Vagina (tissue), 2 donors: ENCODE results near the gene R3HDM2. TPM values are rescaled to one million over a fixed set of nuclear protein-coding genes. Genes with fewer than 3 reads are reported as not detected.

Experiments
- DNase-seq, 2 donors: peaks; one replicate each; pipeline ENCODE4 v3.0.0-alpha.2; 2017; ENCODE audit errors: extremely low spot score in 2 of 2
- H3K27ac ChIP-seq: fragments of 200-600 bp; sonication (generic); one replicate; pipeline ENCODE4 v1.5.1; 2019
- H3K27me3 ChIP-seq: fragments of 200-600 bp; sonication (generic); one replicate; pipeline ENCODE4 v1.5.1; 2019
- H3K36me3 ChIP-seq, 2 donors: fragments of 200-600 bp; sonication (generic); one replicate each; pipeline ENCODE4 v1.5.1; 2017 to 2019
- H3K4me1 ChIP-seq: fragments of 200-600 bp; sonication (generic); one replicate; pipeline ENCODE4 v1.5.1; 2019
- H3K4me3 ChIP-seq, 2 donors: fragments of 200-600 bp; sonication (generic); 1 replicate in 1 of 2; 2 replicates in 1 of 2; pipeline ENCODE4 v1.5.1; 2016 to 2019
- H3K9me3 ChIP-seq: fragments of 200-600 bp; sonication (generic); one replicate; pipeline ENCODE4 v1.5.1; 2019
- CTCF ChIP-seq, 3 experiments: fragments of 450-650 bp in 2 of 3; fragments of 200-600 bp in 1 of 3; sonication (generic) in 1 of 3; IDR thresholded peaks; one replicate each; pipeline ENCODE4 v1.5.1; 2017 to 2019; ENCODE audit warnings: antibody characterized with exemption in 3 of 3, mild to moderate bottlenecking in 2 of 3, moderate library complexity in 2 of 3
- POLR2A ChIP-seq, 2 donors: fragments of 450-650 bp; IDR thresholded peaks; one replicate each; pipeline ENCODE4 v1.6.1; 2017; ENCODE audit warnings: antibody characterized with exemption in 2 of 2, mild to moderate bottlenecking in 2 of 2, moderate library complexity in 2 of 2
- POLR2AphosphoS5 ChIP-seq, 2 donors: sonication (generic); formaldehyde crosslinking; IDR thresholded peaks; one replicate each; pipeline ENCODE4 v1.9.0; 2017; ENCODE audit warnings: antibody characterized with exemption in 2 of 2, mild to moderate bottlenecking in 2 of 2, low read depth in 1 of 2; ENCODE audit not compliant: insufficient read depth in 1 of 2
- intact Hi-C: fragments of 100-400 bp; cut with DNase I; formaldehyde crosslinking; loops from one replicate; pipeline ENCODE4 v1.15.1; 2023
- total RNA-seq: library from RNA; depleted of rRNA; stranded (reverse); fragments of >200 nt; gene quantifications from one replicate; pipeline ENCODE4 v1.2.3, GENCODE V29; 2016

The R3HDM2 gene
- total RNA-seq, 1 donor from 2014 or later = 44.2 TPM

GRCh38 chr12:57255916-57256315 lies 174.9 kb downstream of the R3HDM2 start:
- Histone ChIP-seq H3K27ac (no peak overlapping the region), H3K27me3 (no peaks in the 10 kb centered on the region), H3K4me1 (no peaks in the 10 kb centered on the region), H3K36me3 (peaks cover 0 to 46% of the 10 kb centered on the region in 2 donors), H3K9me3 (no peaks in the 10 kb centered on the region), H3K4me3 (no peak overlapping the region)
- TF ChIP-seq POLR2AphosphoS5 (IDR thresholded peaks at IDR 0.05; ENCODE audit: insufficient read depth in 1 of 2, low read depth in 1 of 2) (no peak), CTCF (IDR thresholded peaks at IDR 0.05) (no peak), POLR2A (IDR thresholded peaks at IDR 0.05) (no peak)
- no peak for DNase-seq
- intact Hi-C loops = loop anchor here (5.0 kb wide), 1 partner anchor 61 kb away; no protein-coding TSS in a partner anchor

DNA sequence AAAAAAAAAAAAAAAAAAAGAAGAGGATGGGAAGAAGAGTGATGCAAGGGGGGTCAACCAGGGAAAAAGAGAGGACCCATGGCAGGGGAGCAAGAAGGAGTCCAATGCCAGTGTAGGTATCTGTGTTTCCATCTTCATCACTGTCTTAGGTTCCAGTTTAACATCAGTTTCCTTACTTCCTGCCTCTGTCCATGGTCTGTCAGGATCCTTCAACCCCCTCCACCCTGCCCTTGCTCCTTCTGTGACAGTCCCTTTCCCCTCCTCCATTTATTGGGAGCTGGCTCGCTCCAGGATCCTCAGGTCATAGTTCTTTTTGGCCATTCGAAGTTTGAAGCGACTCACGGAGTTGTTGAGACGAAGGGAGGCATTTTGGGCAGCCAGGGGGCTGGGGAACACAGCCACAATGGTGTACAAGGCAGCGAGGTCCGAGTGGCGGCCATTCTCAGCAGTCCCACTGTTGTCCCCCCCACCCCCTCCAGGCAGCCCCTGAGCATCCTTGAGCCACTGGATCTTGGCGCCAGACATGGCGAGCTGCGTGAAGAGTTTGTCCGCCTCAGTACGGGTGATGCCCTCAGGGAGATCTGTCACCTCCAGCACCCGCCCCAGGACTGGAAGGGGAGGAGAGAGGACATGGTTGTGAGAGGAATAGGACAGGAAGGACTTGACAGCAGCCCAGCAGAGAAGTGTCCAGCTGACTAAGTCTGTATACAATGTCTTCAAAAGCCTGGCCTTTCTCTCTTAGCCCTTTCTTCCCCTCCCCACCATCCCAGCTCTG lies 176.2 kb downstream of the R3HDM2 start:
- H3K36me3 ChIP-seq = peaks cover 0 to 36% of the 10 kb centered on the region in 2 donors
- intact Hi-C loops = loop anchor here (5.0 kb wide), 1 partner anchor 63 kb away; no protein-coding TSS in a partner anchor

DNA sequence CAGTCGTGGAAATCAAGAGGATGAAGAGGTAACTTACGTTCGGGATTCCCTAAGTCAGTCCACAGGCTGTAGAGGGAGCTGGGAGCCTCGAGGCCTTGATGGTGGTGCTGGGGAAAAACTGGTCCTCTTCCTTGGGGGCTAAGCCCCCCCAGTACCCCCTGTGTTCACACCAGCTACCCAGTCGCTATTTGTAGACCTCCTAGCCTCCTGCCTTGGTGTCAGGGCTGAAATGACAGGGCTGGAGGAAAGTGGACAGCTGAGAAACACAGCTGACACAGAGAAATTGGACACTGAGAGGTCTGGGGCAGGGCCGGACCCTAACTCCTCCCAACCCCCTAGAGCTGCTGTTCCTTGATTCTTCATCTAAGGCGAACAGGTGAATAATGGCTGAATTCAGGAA lies 179.9 kb downstream of the R3HDM2 start, which contains the start of gene STAC3:
STAC3 (minus strand) TSS at position 232 of the 400 bp plus-strand sequence. CDS start 1,551 bp downstream, outside the sequence.
- TF ChIP-seq POLR2AphosphoS5 (IDR thresholded peaks at IDR 0.05; ENCODE audit: insufficient read depth in 1 of 2, low read depth in 1 of 2) = no peak
- TF ChIP-seq CTCF (IDR thresholded peaks at IDR 0.05) = no peak
- TF ChIP-seq POLR2A (IDR thresholded peaks at IDR 0.05) = no peak
- no peak within 1 kb of the TSS for H3K4me3 ChIP-seq
- intact Hi-C loops = no loop called here
- no peaks in the 10 kb centered on the region for H3K9me3 ChIP-seq
- H3K27me3 ChIP-seq = no peaks in the 10 kb centered on the region
- H3K27ac ChIP-seq = no peak within 1 kb of the TSS
- no peak for DNase-seq
- peaks cover 0 to under 1% of the 10 kb centered on the region in 2 donors for H3K36me3 ChIP-seq
- H3K4me1 ChIP-seq = no peaks in the 10 kb centered on the region

More for the DNA sequence above, 176.2 kb downstream of the R3HDM2 start:
- TF ChIP-seq POLR2A (IDR thresholded peaks at IDR 0.05) = no peak
- no peak for TF ChIP-seq CTCF (IDR thresholded peaks at IDR 0.05)
- no peak for TF ChIP-seq POLR2AphosphoS5 (IDR thresholded peaks at IDR 0.05; ENCODE audit: insufficient read depth in 1 of 2, low read depth in 1 of 2)
- H3K9me3 ChIP-seq = no peaks in the 10 kb centered on the region
- H3K27ac ChIP-seq = no peak overlapping the region
- no peak overlapping the region for H3K4me3 ChIP-seq
- H3K4me1 ChIP-seq = no peaks in the 10 kb centered on the region
- no peaks in the 10 kb centered on the region for H3K27me3 ChIP-seq
- DNase-seq = no peak

DNA sequence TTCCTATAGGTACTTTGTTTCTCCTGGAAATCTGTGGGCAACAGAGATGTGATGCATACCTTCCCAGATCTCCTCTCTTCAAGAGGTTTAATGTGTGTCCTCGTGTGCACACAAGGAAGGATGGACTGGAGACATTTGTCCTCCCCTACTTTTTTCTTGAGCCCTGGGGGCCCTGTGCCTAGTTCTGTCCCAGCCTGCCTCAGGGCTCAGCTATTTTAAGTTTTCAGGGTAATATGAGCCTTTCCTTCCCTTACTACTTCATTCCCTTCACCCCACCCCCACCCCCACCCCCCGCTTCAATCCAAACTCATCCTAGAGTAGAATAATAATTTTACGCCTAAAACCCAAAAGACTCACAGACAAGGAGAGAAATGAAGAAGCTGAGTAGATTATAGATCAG lies 180.3 kb downstream of the R3HDM2 start:
- Histone ChIP-seq H3K4me3 (no peak overlapping the region), H3K27ac (no peak overlapping the region), H3K27me3 (no peaks in the 10 kb centered on the region), H3K9me3 (no peaks in the 10 kb centered on the region), H3K36me3 (no peaks in the 10 kb centered on the region), H3K4me1 (no peaks in the 10 kb centered on the region)
- no peak for TF ChIP-seq CTCF (IDR thresholded peaks at IDR 0.05)
- TF ChIP-seq POLR2A (IDR thresholded peaks at IDR 0.05) = no peak
- no peak for TF ChIP-seq POLR2AphosphoS5 (IDR thresholded peaks at IDR 0.05; ENCODE audit: insufficient read depth in 1 of 2, low read depth in 1 of 2)
- DNase-seq = no peak
- intact Hi-C loops = no loop called here
